ENCODE measurements around the gene ZDHHC1.

Gene ZDHHC1

GRCh38 chr16:67350324-67350723, 66.0 kb downstream of the ZDHHC1 start:
- no peak for DNase-seq

DNA sequence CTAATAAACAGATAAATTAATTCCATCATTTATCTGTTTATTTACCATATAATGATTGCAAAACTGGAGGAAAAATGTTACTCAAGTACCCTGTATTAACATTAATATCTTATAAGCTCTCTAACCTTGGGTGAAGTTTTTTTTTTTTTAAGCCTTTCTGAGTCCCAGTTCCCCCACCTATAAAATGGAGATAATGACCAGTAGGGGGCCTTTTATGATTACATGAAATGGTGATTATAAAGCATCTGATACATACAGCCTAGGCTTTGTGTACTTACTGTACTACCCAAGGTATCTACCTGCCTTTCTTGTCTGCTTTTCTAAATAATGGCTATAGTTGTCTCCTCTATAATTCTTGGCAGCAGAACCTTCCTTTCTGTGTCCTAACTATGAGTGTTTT, 67.1 kb downstream of the ZDHHC1 start:
- no peak for DNase-seq

DNA sequence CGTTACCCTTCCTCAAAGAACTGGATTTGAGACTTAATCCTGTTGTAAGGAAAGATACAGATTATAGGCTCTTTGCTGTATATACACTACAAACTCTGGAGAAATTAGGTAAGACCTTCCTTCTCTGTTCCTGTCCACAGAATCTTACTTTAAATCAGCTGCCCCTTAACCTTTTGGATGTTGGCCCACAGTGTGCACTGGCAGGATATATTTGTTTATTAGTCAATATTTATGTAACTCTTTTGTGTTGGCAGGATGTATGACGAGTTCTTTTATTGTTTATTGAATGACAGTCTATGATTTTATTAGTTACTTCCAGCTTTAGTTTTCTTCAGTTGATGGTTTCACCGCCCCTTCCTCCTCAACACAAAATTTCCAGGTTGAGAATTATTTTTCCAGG, 69.9 kb downstream of the ZDHHC1 start:
- DNase-seq, result no peak

- no peak for DNase-seq
These were observed 70.9 kb downstream of the ZDHHC1 start for GRCh38 chr16:67345401-67345800.

Data from activated naive CD4-positive, alpha-beta T cell treated with anti-CD3 and anti-CD28 coated beads, Interleukin-2, amount 50 U/mL, for 16 hours (primary cell).